HepG2 (cell line): ENCODE data around the gene ZFR2. TPM values are rescaled to one million over a fixed set of nuclear protein-coding genes. Genes with fewer than 3 reads are reported as not detected.
A peak's percentile ranks its signal among the peaks of the same experiment; 100 is the strongest.
"Not testable (repeated sequence)": the region's sequence is repeated elsewhere in the genome, so short reads cannot be mapped to it uniquely, and the experiment has no call there.

Experiments
- ATAC-seq: fragments of 200-7000 bp; cut with Tn5 transposase; 3 replicates; pipeline ENCODE4 v1.9.1; 2020; ENCODE audit warnings: mild to moderate bottlenecking, moderate library complexity
- BruUV-seq: library from RNA; stranded (reverse); fragments of 400-500 nt; replicated peaks from 2 replicates; lab custom pipeline; 2021; lab: Mats Ljungman, UMichigan
- CTCF ChIA-PET: fragments of 300-600 bp; formaldehyde crosslinking; extraction: SDS; loops from one replicate; lab custom pipeline; 2021; ENCODE audit warnings: low total read pairs, inconsistent platforms, low intra/inter-chr PET ratio; lab: Yijun Ruan, JAX
- POLR2A ChIA-PET: fragments of 350-600 bp; sonication (Branson Sonifier 250); formaldehyde crosslinking; loops from one replicate; lab custom pipeline; 2020; ENCODE audit warnings: antibody characterized with exemption, inconsistent platforms; lab: Yijun Ruan, JAX
- DNase-seq: peaks from one replicate; pipeline ENCODE4 v3.0.0-alpha.2; 2015; ENCODE audit warnings: low spot score
- FAIRE-seq: peaks from 3 replicates; lab custom pipeline; 2011; peaks lifted over from hg19 to GRCh38; lab: Jason Lieb, UNC
- H2AFZ ChIP-seq: one replicate; pipeline ENCODE4 v1.6.1; 2011; ENCODE audit warnings: low read length, inconsistent platforms
- H3K27ac ChIP-seq: fragments of 300-600 bp; 3 replicates; pipeline ENCODE4 v1.8.0; 2011; ENCODE audit warnings: mixed run types, mild to moderate bottlenecking, mixed read lengths, low read length, inconsistent platforms; ENCODE audit not compliant: insufficient read depth; ENCODE audit errors: extremely low read length
- H3K27me3 ChIP-seq, 2 experiments: fragments of 200-600 bp in 1 of 2; 2 replicates in 1 of 2; 3 replicates in 1 of 2; pipeline versions ENCODE4 v1.6.0 to v1.8.0; 2011; ENCODE audit warnings: low read length in 2 of 2, mild to moderate bottlenecking in 2 of 2, moderate library complexity in 2 of 2, inconsistent platforms in 1 of 2; ENCODE audit not compliant: insufficient read depth in 2 of 2, control insufficient read depth in 1 of 2
- H3K36me3 ChIP-seq, 2 experiments: fragments of 200-600 bp in 1 of 2; replicated peaks in 1 of 2; 2 replicates in 1 of 2; 3 replicates in 1 of 2; pipeline versions ENCODE4 v1.5.1 to v1.8.0; 2011; ENCODE audit warnings: low read length in 2 of 2, inconsistent platforms in 1 of 2; ENCODE audit not compliant: insufficient read depth in 2 of 2, control insufficient read depth in 1 of 2
- H3K4me1 ChIP-seq: 2 replicates; pipeline ENCODE4 v1.5.1; 2012; ENCODE audit warnings: low read length, inconsistent platforms; ENCODE audit not compliant: insufficient read depth
- H3K4me2 ChIP-seq: 2 replicates; pipeline ENCODE4 v1.6.0; 2011; ENCODE audit warnings: low read depth, low read length, inconsistent platforms
- H3K4me3 ChIP-seq, 3 experiments: fragments of 200-600 bp in 1 of 3; sonication (generic), shearing (Covaris generic) in 1 of 3; replicated peaks in 1 of 3; 2 replicates each; pipeline ENCODE4 v1.5.1; 2011 to 2016; ENCODE audit warnings: low read length in 3 of 3, inconsistent platforms in 2 of 3, low read depth in 2 of 3, mild to moderate bottlenecking in 2 of 3, control low read depth in 1 of 3, mixed read lengths in 1 of 3; ENCODE audit not compliant: insufficient read depth in 1 of 3
- H3K79me2 ChIP-seq: one replicate; pipeline ENCODE4 v1.6.1; 2011; ENCODE audit warnings: low read length, inconsistent platforms; ENCODE audit not compliant: insufficient read depth
- H3K9ac ChIP-seq: 2 replicates; pipeline ENCODE4 v1.6.0; 2011; ENCODE audit warnings: mild to moderate bottlenecking, low read depth, low read length, inconsistent platforms; ENCODE audit not compliant: insufficient read depth
- H3K9me3 ChIP-seq: 2 replicates; pipeline ENCODE4 v1.5.1; 2012; ENCODE audit warnings: mild to moderate bottlenecking, low read length
- H4K20me1 ChIP-seq: 2 replicates; pipeline ENCODE4 v1.6.0; 2011; ENCODE audit warnings: inconsistent platforms, mild to moderate bottlenecking, low read length, moderate library complexity; ENCODE audit not compliant: insufficient read depth
- ZNF121 ChIP-seq: sonication (generic); formaldehyde crosslinking; IDR thresholded peaks from 2 replicates; pipeline ENCODE4 v1.5.0; 2020; ENCODE audit warnings: mild to moderate bottlenecking, missing genetic modification reagents
- WGBS: methylation state at CpG from one replicate; pipeline ENCODE4 v1.1.6; 2017; ENCODE audit warnings: low lambda C conversion rate; 5-methylcytosine and 5-hydroxymethylcytosine counted together
- in situ Hi-C: cut with HindIII; loops from 2 replicates; pipeline ENCODE4 v1.10.0; 2017; ENCODE audit warnings: low pct_unique_long_range_greater_than_20kb; ENCODE audit not compliant: extremely low pct_ligation_motif_present
- intact Hi-C: fragments of 100-400 bp; cut with micrococcal nuclease; formaldehyde crosslinking; loops from one replicate; pipeline ENCODE4 v1.10.0; 2022; ENCODE audit not compliant: unreplicated experiment
- polyA plus RNA-seq, 8 experiments: library from polyadenylated mRNA; depleted of rRNA in 3 of 8; stranded (reverse) in 7 of 8; unstranded in 1 of 8; fragments of >200 nt; fragmentation: Illumina TruSeq in 4 of 8; extraction: Trizol in 4 of 8; gene quantifications; 2 replicates each; pipeline versions ENCODE4 v1.2.1 to v1.2.3, GENCODE V29; 2011 to 2016; ENCODE audit warnings: low read depth in 4 of 8, missing spikeins in 1 of 8, mixed read lengths in 1 of 8; ENCODE audit not compliant: insufficient read depth in 1 of 8
- total RNA-seq, 5 experiments: library from RNA; depleted of rRNA; stranded (reverse); fragments of >200 nt; fragmentation: Illumina TruSeq; extraction: Trizol; gene quantifications; 2 replicates each; pipeline ENCODE4 v1.2.3, GENCODE V29; 2016; ENCODE audit warnings: low read depth in 1 of 5
- TF ChIP-seq, protein P1 (sequence below), 2 experiments: fragments of 450-650 bp in 1 of 2; sonication (generic) in 1 of 2; formaldehyde crosslinking in 1 of 2; IDR thresholded peaks; 2 replicates each; pipeline versions ENCODE4 v1.6.1 to v1.8.0; 2016 to 2022; ENCODE audit warnings: antibody characterized with exemption in 1 of 2, mild to moderate bottlenecking in 1 of 2, missing genetic modification reagents in 1 of 2

The ZFR2 gene
- total and polyA plus RNA-seq, 2 of the 13 experiments (the other 11 are each of a cell fraction or from before 2014, with no cell fraction given), result 0.37 to 0.69 TPM

DNA sequence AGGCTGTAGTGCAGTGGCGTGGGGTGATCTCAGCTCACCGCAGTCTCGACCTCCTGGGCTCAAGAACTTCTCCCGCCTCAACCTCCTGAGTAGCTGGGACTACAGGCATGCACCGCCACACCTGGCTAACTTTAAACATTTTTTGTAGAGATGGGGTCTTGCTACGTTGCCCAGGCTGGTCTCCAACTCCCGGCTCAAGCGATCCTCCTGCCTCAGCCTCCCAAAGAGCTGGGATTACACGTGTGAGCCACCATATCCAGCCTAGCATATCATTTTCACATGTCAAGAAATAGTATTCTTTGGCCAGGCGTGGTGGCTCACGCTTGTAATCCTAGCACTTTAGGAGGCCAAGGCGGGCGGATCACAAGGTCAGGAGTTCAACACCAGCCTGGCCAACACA lies 110.5 kb downstream of the ZFR2 start:
- H3K27ac ChIP-seq, H3K27me3 ChIP-seq, H3K4me2 ChIP-seq, CTCF ChIA-PET, FAIRE-seq, BruUV-seq, H3K79me2 ChIP-seq, intact Hi-C loops, in situ Hi-C loops, H2AFZ ChIP-seq, DNase-seq, POLR2A ChIA-PET, H4K20me1 ChIP-seq, H3K4me3 ChIP-seq, H3K9ac ChIP-seq, H3K9me3 ChIP-seq, H3K36me3 ChIP-seq, ATAC-seq: not testable (repeated sequence)
- H3K4me1 ChIP-seq, result peaks cover 14% of the 10 kb centered on the region
- 96% methylated on average over 13 of the region's 13 CpGs for WGBS
- peak; percentile 84 for TF ChIP-seq ZNF121 (CRISPR knock-in tag)

DNA sequence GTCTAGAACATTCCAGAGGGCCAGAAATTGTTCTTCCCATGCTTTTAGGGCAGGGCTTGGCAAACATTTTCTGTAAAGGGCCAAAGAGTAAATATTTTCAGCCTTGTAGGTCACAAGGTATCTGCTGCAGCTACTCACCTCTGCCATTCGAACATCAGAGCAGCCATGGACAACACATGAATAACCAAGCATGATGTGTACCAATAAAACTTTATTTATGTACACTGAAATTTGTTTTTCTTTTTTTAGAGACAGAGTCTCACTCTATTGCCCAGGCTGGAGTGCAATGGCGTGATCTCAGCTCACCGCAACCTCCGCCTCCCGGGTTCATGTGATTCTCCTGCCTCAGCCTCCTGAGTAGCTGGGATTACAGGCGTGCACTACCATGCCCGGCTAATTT lies 111.1 kb downstream of the ZFR2 start:
- H3K4me1 ChIP-seq, result peaks cover 11% of the 10 kb centered on the region
- in situ Hi-C loops, H3K9me3 ChIP-seq, H2AFZ ChIP-seq, H3K27me3 ChIP-seq, H3K79me2 ChIP-seq, H3K4me2 ChIP-seq, H3K27ac ChIP-seq, BruUV-seq, FAIRE-seq, H3K9ac ChIP-seq, ATAC-seq, intact Hi-C loops, H3K4me3 ChIP-seq, DNase-seq, H4K20me1 ChIP-seq, H3K36me3 ChIP-seq, CTCF ChIA-PET, POLR2A ChIA-PET: not testable (repeated sequence)
- WGBS, result 95% methylated on average over 7 of the region's 7 CpGs
- TF ChIP-seq, protein P1, sequence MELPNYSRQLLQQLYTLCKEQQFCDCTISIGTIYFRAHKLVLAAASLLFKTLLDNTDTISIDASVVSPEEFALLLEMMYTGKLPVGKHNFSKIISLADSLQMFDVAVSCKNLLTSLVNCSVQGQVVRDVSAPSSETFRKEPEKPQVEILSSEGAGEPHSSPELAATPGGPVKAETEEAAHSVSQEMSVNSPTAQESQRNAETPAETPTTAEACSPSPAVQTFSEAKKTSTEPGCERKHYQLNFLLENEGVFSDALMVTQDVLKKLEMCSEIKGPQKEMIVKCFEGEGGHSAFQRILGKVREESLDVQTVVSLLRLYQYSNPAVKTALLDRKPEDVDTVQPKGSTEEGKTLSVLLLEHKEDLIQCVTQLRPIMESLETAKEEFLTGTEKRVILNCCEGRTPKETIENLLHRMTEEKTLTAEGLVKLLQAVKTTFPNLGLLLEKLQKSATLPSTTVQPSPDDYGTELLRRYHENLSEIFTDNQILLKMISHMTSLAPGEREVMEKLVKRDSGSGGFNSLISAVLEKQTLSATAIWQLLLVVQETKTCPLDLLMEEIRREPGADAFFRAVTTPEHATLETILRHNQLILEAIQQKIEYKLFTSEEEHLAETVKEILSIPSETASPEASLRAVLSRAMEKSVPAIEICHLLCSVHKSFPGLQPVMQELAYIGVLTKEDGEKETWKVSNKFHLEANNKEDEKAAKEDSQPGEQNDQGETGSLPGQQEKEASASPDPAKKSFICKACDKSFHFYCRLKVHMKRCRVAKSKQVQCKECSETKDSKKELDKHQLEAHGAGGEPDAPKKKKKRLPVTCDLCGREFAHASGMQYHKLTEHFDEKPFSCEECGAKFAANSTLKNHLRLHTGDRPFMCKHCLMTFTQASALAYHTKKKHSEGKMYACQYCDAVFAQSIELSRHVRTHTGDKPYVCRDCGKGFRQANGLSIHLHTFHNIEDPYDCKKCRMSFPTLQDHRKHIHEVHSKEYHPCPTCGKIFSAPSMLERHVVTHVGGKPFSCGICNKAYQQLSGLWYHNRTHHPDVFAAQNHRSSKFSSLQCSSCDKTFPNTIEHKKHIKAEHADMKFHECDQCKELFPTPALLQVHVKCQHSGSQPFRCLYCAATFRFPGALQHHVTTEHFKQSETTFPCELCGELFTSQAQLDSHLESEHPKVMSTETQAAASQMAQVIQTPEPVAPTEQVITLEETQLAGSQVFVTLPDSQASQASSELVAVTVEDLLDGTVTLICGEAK (IDR thresholded peaks at IDR 0.05), result peak; percentile 60
- TF ChIP-seq, protein P1 (CRISPR knock-in tag; IDR thresholded peaks at IDR 0.05), result peak; percentile 95
